Embryonic facial prominence (tissue), 1 donor: ENCODE data around the gene MYOM3.

Source experiments
- DNase-seq: peaks from one replicate; pipeline ENCODE4 v3.0.0-alpha.2; 2016; ENCODE audit errors: extremely low spot score

Gene MYOM3

GRCh38 chr1:24096009-24096738 is 15.8 kb downstream of the MYOM3 start:
- DNase-seq: no peak

DNA sequence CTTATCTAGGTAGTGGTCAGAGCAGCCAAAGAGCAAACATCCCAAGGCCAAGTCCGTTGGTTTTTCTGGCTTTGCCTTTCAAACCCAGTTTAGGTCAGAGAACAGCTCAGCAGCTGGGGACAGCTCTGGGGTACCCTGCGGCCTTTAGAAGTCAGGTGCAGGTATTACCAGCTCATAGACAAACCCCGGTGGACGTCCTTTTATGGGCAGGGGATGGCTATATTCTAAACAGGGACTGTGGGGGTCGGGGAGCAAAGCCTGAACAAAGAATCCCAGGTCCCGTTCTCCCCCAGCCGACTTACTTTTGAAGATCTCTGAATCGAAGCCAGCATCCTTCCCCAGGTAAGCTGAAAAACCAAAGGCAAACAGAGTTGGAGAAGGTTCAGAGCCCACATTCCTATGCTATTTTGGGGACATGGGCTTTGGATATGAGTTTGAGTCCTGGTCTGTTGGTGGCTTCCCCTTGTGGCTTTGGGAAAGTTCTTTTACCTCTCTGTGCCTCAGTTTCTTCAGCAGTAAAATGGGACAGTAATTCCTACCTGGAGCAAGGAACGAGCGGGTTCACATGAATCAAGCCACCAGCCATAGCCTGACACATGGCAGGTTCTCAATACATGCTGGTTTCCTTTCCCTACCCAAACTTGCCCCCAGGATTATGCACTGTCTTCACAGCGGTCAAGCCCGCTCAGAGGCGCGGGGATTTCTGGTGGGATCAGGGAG is 16.6 kb downstream of the MYOM3 start:
- DNase-seq: no peak

GRCh38 chr1:24094554-24094953 is 17.4 kb downstream of the MYOM3 start:
- DNase-seq: no peak

DNA sequence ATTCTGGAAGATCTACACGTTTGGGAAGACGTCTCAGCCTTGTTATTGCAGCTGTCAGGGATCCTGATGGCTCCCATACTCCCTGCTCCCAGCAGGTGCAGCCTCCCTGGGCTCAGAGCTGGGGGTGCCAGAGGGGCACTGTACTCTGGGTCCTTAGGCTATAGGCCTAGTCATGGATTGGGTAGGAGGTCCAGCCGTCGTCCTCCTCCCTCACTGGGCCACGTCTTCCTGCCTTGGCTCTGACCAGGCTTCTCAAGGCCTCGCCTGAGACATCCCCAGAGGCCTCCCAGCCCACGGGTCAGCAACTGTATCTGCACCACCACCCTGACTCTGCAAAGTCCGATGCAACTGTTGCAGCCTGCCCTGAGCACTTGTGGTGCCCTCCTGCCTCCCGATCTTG is 18.2 kb downstream of the MYOM3 start:
- no peak for DNase-seq

GRCh38 chr1:24092979-24093378 is 19.0 kb downstream of the MYOM3 start:
- no peak for DNase-seq

DNA sequence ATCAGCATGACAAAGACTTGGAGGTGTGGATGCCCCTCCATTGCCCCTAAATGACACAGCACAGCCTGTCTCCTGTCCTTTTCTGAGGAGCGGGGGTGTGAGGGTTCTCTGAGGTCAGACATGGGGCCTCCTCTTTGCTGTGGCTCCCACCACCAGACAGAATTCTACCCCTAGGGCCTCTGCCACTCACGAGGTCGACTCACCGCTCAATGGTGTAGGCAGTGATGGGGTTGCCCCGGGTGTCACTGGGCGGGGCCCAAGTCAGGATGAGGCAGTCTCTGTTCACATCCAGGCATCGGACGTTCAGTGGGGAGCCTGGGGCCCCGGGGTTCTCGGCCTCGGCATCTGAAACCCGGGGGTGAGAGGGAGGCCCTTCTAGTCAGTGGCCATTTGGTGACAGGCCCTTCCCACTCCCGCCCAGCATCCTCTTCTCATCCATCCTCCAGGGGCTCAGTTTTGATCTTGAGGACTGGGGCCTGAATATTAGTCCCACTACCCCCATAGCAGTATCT is 19.9 kb downstream of the MYOM3 start:
- no peak for DNase-seq

GRCh38 chr1:24090736-24091135 is 21.2 kb downstream of the MYOM3 start:
- DNase-seq: no peak

GRCh38 chr1:24089743-24090555 is 22.0 kb downstream of the MYOM3 start:
- DNase-seq: no peak

- no peak for DNase-seq
These were observed 22.8 kb downstream of the MYOM3 start for GRCh38 chr1:24089027-24089742.

DNA sequence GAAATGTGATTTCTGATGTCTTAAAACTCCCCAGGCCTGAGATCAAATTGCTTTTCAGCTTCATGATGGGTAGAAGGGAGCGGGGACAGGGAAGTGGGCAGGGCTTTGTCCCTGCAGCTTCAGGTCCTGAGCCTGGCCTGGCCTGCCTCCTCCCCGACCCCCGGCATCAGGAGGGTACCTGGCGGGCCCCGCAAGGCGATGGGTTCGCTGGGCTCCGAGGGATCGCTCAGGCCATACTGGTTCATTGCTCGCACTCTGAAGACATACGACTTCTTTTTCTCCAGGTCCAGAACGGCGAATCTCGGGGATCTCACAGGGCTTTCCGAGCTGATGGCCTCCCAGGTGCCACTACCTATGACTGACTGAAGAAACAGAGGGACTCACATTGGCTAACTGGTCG is 25.5 kb downstream of the MYOM3 start:
- DNase-seq: no peak

DNA sequence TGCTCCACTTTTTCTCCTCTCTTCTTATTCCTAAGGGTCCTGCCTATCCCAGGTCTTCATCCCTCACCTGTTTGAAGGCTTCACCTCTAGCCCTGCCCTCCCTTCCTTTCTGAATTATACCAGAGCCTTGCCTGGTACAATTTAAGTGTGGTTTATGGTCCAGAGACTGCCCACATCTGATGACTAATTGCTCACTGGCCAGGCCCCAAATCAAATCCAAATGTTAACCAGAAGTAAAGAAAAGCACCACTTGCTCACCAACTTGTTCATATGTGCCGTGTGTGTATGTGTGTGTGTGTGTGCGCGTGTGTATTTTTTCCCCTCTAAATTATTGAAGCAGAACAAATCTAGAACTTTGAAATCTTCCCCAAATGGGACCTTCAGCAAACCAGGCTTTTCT is 26.4 kb downstream of the MYOM3 start:
- DNase-seq: no peak

GRCh38 chr1:24085007-24085406 is 26.9 kb downstream of the MYOM3 start:
- DNase-seq: no peak

DNA sequence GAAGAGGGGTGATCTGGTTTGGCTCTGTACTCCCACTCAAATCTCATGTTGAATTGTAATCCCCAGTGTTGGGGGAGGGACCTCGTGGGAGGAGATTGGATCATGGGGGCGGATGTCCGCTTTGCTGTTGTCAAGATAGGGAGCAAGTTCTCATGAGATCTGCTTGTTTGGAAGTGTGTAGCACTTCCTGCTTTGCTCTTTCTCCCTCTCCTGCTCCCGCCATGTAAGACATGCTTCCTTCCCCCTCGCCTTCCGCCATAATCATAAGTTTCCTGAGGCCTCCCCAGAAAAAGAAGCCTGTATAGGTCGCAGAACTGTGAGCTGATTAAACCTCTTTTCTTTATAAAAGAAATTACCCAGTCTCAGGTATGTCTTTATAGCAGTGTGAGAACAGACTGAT is 27.9 kb downstream of the MYOM3 start:
- DNase-seq: no peak

DNA sequence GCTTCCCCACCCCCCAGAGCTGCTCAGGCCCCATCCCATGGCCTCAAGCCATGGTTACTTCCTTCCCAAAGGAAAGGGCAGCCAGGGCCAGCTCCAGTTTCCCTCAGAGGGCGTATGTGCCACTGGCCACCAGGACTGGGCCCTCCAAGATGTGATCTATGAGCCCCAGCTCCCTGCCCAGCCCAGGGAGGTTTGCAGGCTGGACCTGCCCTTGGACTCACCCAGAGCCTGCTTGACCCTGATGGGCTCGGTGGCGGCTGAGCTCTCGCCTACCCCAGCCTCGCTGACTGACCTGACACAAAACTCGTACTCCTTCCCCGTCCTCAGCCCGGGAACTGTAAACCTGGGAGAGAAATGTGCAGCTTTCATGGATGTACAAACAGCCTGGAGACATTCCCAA is 29.6 kb downstream of the MYOM3 start:
- DNase-seq: no peak

DNA sequence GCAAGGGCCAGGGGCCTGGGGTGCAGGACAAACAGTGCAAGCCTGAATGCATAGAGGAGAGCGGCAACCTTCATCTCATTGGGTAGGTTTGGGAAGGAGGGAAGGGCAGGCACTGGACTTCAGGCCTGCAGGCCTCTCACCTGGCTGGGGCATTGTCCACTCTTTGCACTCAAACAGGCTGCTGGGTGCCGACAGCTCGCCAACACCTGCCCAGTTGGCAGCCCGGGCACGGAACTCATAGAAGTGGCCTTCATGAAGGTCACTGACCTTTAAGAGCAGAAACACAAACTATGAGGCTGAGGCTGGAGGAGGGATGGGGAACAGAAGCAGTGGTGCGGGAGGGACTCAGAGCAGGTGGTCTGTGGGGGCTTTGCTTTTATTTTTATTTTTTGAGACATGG is 30.7 kb downstream of the MYOM3 start:
- no peak for DNase-seq

DNA sequence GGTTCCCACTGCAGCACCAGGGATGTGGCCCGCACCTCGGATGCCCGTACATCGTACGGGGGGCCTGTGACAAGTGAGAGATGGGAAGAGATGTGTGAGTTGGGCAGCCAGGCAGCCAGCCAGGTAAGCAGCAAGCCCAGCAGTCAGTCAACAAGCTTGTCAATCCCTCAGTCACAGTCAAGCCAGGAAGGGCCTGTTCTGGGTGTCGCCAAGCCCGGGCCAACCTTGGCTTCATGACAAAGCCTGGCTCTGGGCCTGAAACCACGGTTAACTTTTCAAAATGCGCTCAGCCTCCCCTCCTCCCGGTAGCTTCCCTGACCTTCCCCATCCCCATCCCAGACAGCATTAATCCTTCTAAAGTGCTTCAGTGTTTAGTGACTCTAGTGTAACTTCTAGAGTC is 31.8 kb downstream of the MYOM3 start:
- no peak for DNase-seq

DNA sequence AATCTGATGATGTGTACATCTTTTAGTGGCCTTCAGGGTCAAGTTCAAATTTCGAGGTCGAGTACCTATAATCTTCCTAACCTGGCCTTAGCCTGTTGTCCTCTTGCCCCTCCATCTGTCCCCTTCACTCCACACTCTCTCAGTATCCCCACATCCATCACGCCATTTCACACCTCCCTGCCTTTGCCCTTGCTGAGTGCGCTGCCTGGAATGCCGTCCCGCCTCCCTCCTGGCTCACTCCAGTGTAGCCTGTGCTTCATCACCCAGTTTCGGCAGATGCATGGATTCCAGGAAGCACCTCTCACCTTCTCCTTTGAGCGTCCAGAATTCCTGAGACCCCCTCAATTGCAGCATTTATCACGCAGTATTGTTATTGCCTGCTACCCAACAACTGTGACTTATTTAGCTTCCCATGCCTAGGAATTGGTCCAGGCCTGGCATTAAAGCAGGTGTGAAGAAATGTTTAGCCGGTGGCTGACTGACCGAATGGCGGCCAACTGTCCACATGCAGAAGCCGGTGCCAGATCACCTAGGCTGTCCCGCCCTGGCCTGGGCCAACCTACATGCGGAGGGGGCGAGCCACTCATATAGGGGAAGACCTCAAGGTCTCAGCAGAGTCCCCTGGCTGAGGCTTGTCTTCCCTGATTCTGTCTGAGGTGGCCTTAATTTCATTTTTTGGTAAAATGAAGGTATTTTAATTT is 34.5 kb downstream of the MYOM3 start:
- no peak for DNase-seq

GRCh38 chr1:24075946-24076345 is 36.0 kb downstream of the MYOM3 start:
- DNase-seq: no peak

DNA sequence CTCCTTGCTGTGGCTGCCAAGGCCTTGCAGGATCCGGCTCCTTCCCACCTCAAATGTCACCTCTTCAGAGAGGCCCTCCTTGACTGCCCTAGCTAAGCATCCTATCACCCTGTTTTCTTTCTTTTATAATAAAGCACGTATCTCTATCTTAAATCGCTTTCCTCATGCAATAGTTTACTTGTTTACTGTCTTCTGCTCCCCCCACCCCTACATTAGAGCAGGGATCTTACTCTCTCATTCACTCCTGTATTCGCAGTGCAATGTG is 36.4 kb downstream of the MYOM3 start:
- no peak for DNase-seq

DNA sequence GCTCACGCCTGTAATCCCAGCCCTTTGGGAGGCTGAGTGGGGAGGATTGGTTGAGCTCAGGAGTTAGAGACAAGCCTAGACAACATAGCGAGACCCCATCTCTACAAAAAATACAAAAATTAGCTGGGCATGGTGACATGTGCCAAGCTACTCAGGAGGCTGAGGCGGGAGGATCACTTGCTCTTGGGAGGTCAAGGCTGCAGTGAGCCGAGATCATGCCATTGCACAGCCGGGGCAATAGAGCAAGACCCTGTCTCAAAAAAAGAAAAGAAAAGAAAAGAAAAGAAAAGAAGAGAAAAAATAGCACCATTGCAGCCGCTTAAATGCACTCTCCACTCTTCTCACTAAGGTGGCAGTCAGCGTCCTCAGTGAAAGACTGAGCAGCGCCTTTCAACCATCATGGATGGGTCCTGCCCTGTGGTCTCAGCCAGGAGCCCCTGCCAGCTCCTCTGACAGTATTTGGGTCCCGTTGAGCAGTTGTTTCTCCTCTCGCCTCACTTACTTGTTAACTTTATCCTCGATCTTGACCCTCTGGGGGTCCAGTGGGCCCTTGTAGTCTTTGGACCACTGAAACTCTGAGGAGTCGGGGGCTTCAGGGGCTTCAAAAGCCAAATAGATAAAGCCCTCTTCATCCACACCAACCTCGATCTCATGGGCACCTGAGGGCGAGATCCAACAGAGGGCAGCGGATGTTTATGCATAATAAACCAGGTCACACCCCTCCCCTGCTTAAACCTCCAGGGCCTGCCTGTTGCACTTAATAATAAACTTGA is 36.9 kb downstream of the MYOM3 start:
- no peak for DNase-seq

DNA sequence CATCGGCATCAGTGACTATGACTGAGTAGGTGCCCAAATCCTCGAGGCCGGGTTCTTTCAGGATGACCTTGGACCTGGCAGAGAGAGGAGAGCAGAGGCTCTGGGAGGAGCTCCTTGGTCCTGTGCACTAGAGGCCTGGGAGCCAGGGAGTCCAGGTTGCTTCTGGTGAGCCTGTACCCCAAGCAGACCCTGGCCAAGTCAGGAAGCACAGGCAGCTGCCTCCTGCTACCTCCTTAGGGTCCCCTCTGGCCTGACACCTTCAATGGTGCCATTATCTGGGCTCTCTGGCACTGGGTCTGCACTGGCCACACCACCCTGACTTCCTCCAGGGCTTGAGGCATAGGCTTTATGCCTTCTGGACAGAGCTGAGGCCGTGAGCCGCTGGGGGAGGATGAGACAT is 37.7 kb downstream of the MYOM3 start:
- no peak for DNase-seq
